Peyer's patch (tissue), 4 donors: Measurements from ENCODE around the gene AMIGO1.

Source experiments
- POLR2A ChIP-seq, 2 donors: fragments of 450-650 bp; IDR thresholded peaks; one replicate each; pipeline ENCODE4 v1.5.1; 2017; ENCODE audit warnings: antibody characterized with exemption in 2 of 2, mild to moderate bottlenecking in 2 of 2, moderate library complexity in 2 of 2
- TF ChIP-seq, protein P1 (sequence below), 6 experiments: fragments of 450-650 bp in 4 of 6; fragments of 200-600 bp in 2 of 6; sonication (generic) in 1 of 6; IDR thresholded peaks; one replicate each; pipeline ENCODE4 v1.5.1; 2017 to 2019; ENCODE audit warnings: antibody characterized with exemption in 6 of 6, mild to moderate bottlenecking in 3 of 6, moderate library complexity in 1 of 6

DNA sequence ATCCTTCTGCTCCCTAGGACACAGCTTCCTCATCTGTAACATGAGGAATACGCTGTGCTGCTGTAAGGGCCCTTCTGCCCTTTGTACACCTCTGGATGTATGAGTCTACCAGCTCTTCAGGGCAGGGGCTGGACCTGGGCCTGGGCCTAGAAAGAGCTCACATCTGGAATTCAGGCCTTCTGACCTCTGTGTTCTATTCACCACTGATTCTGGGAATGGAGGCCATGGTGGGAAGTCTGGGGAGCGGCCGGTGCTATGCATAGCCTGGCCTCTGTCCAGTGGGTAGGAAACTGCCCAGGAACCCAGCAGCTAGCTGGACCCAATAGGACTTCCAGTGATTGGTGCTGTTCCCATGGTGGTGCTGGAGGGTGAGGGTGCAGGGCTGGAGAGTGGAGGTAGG is 19.2 kb upstream of the AMIGO1 start:
- TF ChIP-seq, protein P1, sequence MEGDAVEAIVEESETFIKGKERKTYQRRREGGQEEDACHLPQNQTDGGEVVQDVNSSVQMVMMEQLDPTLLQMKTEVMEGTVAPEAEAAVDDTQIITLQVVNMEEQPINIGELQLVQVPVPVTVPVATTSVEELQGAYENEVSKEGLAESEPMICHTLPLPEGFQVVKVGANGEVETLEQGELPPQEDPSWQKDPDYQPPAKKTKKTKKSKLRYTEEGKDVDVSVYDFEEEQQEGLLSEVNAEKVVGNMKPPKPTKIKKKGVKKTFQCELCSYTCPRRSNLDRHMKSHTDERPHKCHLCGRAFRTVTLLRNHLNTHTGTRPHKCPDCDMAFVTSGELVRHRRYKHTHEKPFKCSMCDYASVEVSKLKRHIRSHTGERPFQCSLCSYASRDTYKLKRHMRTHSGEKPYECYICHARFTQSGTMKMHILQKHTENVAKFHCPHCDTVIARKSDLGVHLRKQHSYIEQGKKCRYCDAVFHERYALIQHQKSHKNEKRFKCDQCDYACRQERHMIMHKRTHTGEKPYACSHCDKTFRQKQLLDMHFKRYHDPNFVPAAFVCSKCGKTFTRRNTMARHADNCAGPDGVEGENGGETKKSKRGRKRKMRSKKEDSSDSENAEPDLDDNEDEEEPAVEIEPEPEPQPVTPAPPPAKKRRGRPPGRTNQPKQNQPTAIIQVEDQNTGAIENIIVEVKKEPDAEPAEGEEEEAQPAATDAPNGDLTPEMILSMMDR (IDR thresholded peaks at IDR 0.05) = no peak
- TF ChIP-seq POLR2A (IDR thresholded peaks at IDR 0.05) = no peak
